T-cell (primary cell): ENCODE data around the gene CABCOCO1. TPM values are rescaled to one million over a fixed set of nuclear protein-coding genes. Genes with fewer than 3 reads are reported as not detected.

Source experiments
- ATAC-seq, 4 experiments: fragments of 200-7000 bp in 3 of 4; fragments of 150-1000 bp in 1 of 4; cut with Tn5 transposase; replicated peaks in 1 of 4; 1 replicate in 3 of 4; 2 replicates in 1 of 4; pipeline ENCODE4 v1.10.0; 2021; ENCODE audit warnings: moderate library complexity in 3 of 4, mild to moderate bottlenecking in 2 of 4, moderate number of reproducible peaks in 1 of 4
- CTCF ChIA-PET, 2 donors: fragments of 300-600 bp; sonication (Branson Sonifier 250); formaldehyde crosslinking; loops; one replicate each; lab custom pipeline; 2022; ENCODE audit warnings: antibody characterized with exemption in 2 of 2; lab: Charles Lee
- POLR2A ChIA-PET, 2 donors: fragments of 300-600 bp; sonication (Branson Sonifier 250); formaldehyde crosslinking; loops; one replicate each; lab custom pipeline; 2022; ENCODE audit warnings: antibody characterized with exemption in 2 of 2; lab: Charles Lee
- DNase-seq, 35 experiments: peaks; one replicate each; pipeline versions ENCODE4 v3.0.0 to v3.0.0-alpha.2; 2013 to 2023
- H3K27ac ChIP-seq: one replicate; pipeline ENCODE4 v1.5.1; 2013; ENCODE audit warnings: low read length
- H3K27me3 ChIP-seq, 2 experiments: replicated peaks in 1 of 2; 1 replicate in 1 of 2; 2 replicates in 1 of 2; pipeline versions ENCODE4 v1.6.1 to v1.7.0; 2013; ENCODE audit warnings: low read length in 1 of 2, mixed read lengths in 1 of 2; ENCODE audit not compliant: control insufficient read depth in 2 of 2, insufficient read depth in 2 of 2; ENCODE audit errors: extremely low read depth in 1 of 2
- H3K36me3 ChIP-seq, 2 donors: 1 replicate in 1 of 2; 2 replicates in 1 of 2; pipeline versions ENCODE4 v1.6.1 to v1.7.0; 2013; ENCODE audit warnings: low read length in 1 of 2; ENCODE audit not compliant: control insufficient read depth in 2 of 2, insufficient read depth in 1 of 2; ENCODE audit errors: extremely low read depth in 1 of 2
- H3K4me1 ChIP-seq, 2 experiments: 1 replicate in 1 of 2; 2 replicates in 1 of 2; pipeline versions ENCODE4 v1.6.1 to v1.7.0; 2013; ENCODE audit warnings: low read length in 2 of 2, mixed read lengths in 1 of 2; ENCODE audit not compliant: insufficient read depth in 2 of 2, control insufficient read depth in 1 of 2; ENCODE audit errors: extremely low read depth in 1 of 2
- H3K4me3 ChIP-seq, 2 donors: 1 replicate in 1 of 2; 2 replicates in 1 of 2; pipeline versions ENCODE4 v1.5.1 to v1.7.0; 2013; ENCODE audit warnings: mild to moderate bottlenecking in 2 of 2, low read length in 1 of 2, moderate library complexity in 1 of 2; ENCODE audit not compliant: control insufficient read depth in 1 of 2; ENCODE audit errors: extremely low read depth in 1 of 2
- H3K9me3 ChIP-seq: 2 replicates; pipeline ENCODE4 v1.7.0; 2013
- H3K27ac Mint-ChIP-seq, 2 donors: one replicate each; pipeline ENCODE4 v1.8.0; 2020 to 2021; ENCODE audit warnings: mild to moderate bottlenecking in 2 of 2, mixed read lengths in 2 of 2
- H3K27me3 Mint-ChIP-seq, 2 donors: one replicate each; pipeline ENCODE4 v1.8.0; 2021 to 2022; ENCODE audit warnings: mixed read lengths in 2 of 2
- H3K36me3 Mint-ChIP-seq: one replicate; pipeline ENCODE4 v1.8.0; 2021; ENCODE audit warnings: mixed read lengths
- H3K4me1 Mint-ChIP-seq, 3 donors: one replicate each; pipeline ENCODE4 v1.8.0; 2020 to 2022; ENCODE audit warnings: mixed read lengths in 3 of 3, mild to moderate bottlenecking in 1 of 3
- H3K4me3 Mint-ChIP-seq, 3 donors: one replicate each; pipeline ENCODE4 v1.8.0; 2020 to 2022; ENCODE audit warnings: mild to moderate bottlenecking in 3 of 3, mixed read lengths in 3 of 3, moderate library complexity in 3 of 3
- H3K9me3 Mint-ChIP-seq, 3 donors: one replicate each; pipeline ENCODE4 v1.8.0; 2020 to 2022; ENCODE audit warnings: mixed read lengths in 3 of 3
- WGBS: methylation state at CpG from one replicate; pipeline ENCODE4 v1.1.5; 2013; ENCODE audit warnings: missing lambda C conversion rate; ENCODE audit not compliant: insufficient coverage; 5-methylcytosine and 5-hydroxymethylcytosine counted together
- total RNA-seq, 35 experiments: library from RNA in 6 of 35; stranded (reverse) in 6 of 35; fragments of 120-200 nt in 1 of 35; gene quantifications; one replicate each; pipeline versions ENCODE4 v1.2.1 to v1.2.4 and lab custom pipeline; 2013 to 2026

Gene CABCOCO1
- total RNA-seq, 5 donors from 2014 or later (not counting 1 experiment from before 2014, with no cell fraction given) = not detected

GRCh38 chr10:61793760-61794703 lies 131.3 kb downstream of the CABCOCO1 start:
- ChIA-PET POLR2A (interaction anchor here in 1 of 2 donors (0.6 kb wide), 1 partner anchor 323 kb away, joined by 5 read pairs; no protein-coding TSS in a partner anchor), CTCF (interaction anchor here in 1 of 2 donors (0.7 kb wide), 2 partner anchors 62 to 1028 kb away, joined by 3 read pairs; no protein-coding TSS in a partner anchor)
- no peaks in the 10 kb centered on the region for H3K9me3 ChIP-seq
- H3K27ac ChIP-seq = no peak overlapping the region
- no peaks in the 10 kb centered on the region for H3K4me1 ChIP-seq
- no peaks in the 10 kb centered on the region for H3K27me3 ChIP-seq
- 80% methylated on average over 1 of the region's 5 CpGs for WGBS
- no peak for DNase-seq
- no peaks in the 10 kb centered on the region for H3K36me3 ChIP-seq
- no peaks in the 10 kb centered on the region for H3K36me3 Mint-ChIP-seq
- H3K4me3 ChIP-seq = no peak overlapping the region
- H3K4me3 Mint-ChIP-seq = no peak overlapping the region
- H3K27ac Mint-ChIP-seq = no peak overlapping the region
- H3K27me3 Mint-ChIP-seq = no peaks in the 10 kb centered on the region
- ATAC-seq = no peak
- peaks cover 0 to 2% (median 0%) of the 10 kb centered on the region in 3 donors for H3K4me1 Mint-ChIP-seq
- no peaks in the 10 kb centered on the region for H3K9me3 Mint-ChIP-seq

GRCh38 chr10:61795147-61795546 lies 132.4 kb downstream of the CABCOCO1 start:
- H3K4me3 Mint-ChIP-seq = no peak overlapping the region
- H3K4me1 ChIP-seq = no peaks in the 10 kb centered on the region
- peaks cover 0 to 2% (median 0%) of the 10 kb centered on the region in 3 donors for H3K4me1 Mint-ChIP-seq
- ATAC-seq = no peak
- DNase-seq = no peak
- ChIA-PET POLR2A (no interaction called here), CTCF (no interaction called here)
- H3K9me3 Mint-ChIP-seq = no peaks in the 10 kb centered on the region
- H3K36me3 Mint-ChIP-seq = no peaks in the 10 kb centered on the region
- H3K36me3 ChIP-seq = no peaks in the 10 kb centered on the region
- 100% methylated on average over 2 of the region's 2 CpGs for WGBS
- H3K27ac ChIP-seq = no peak overlapping the region
- no peaks in the 10 kb centered on the region for H3K9me3 ChIP-seq
- H3K27me3 ChIP-seq = no peaks in the 10 kb centered on the region
- no peak overlapping the region for H3K27ac Mint-ChIP-seq
- H3K27me3 Mint-ChIP-seq = no peaks in the 10 kb centered on the region
- H3K4me3 ChIP-seq = no peak overlapping the region

GRCh38 chr10:61795551-61795950 lies 132.8 kb downstream of the CABCOCO1 start:
- H3K27me3 ChIP-seq = no peaks in the 10 kb centered on the region
- no peaks in the 10 kb centered on the region for H3K4me1 ChIP-seq
- no peak overlapping the region for H3K4me3 ChIP-seq
- Mint-ChIP-seq H3K4me3 (no peak overlapping the region), H3K4me1 (peaks cover 0 to 2% (median 0%) of the 10 kb centered on the region in 3 donors), H3K27me3 (no peaks in the 10 kb centered on the region), H3K9me3 (no peaks in the 10 kb centered on the region), H3K27ac (no peak overlapping the region), H3K36me3 (no peaks in the 10 kb centered on the region)
- DNase-seq (no peak), ATAC-seq (no peak)
- no peak overlapping the region for H3K27ac ChIP-seq
- WGBS = 100% methylated on average over 3 of the region's 3 CpGs
- POLR2A ChIA-PET = interaction anchor here in 1 of 2 donors (0.5 kb wide), 1 partner anchor 1474 kb away, joined by 3 read pairs; no protein-coding TSS in a partner anchor
- CTCF ChIA-PET = no interaction called here
- no peaks in the 10 kb centered on the region for H3K36me3 ChIP-seq
- H3K9me3 ChIP-seq = no peaks in the 10 kb centered on the region

- no peak for ATAC-seq
- H3K36me3 ChIP-seq = no peaks in the 10 kb centered on the region
- no peak for DNase-seq
- no peak overlapping the region for H3K27ac ChIP-seq
- no CpG with 5 or more reads among the region's 1 CpG for WGBS
- Mint-ChIP-seq H3K27me3 (no peaks in the 10 kb centered on the region), H3K27ac (no peak overlapping the region), H3K4me3 (no peak overlapping the region), H3K4me1 (peaks cover 0 to 2% (median 0%) of the 10 kb centered on the region in 3 donors), H3K9me3 (no peaks in the 10 kb centered on the region), H3K36me3 (no peaks in the 10 kb centered on the region)
- H3K9me3 ChIP-seq = no peaks in the 10 kb centered on the region
- ChIA-PET POLR2A (no interaction called here), CTCF (interaction anchor here in 1 of 2 donors (0.7 kb wide), 1 partner anchor 172 kb away, joined by 4 read pairs; no protein-coding TSS in a partner anchor)
- H3K4me1 ChIP-seq = no peaks in the 10 kb centered on the region
- H3K4me3 ChIP-seq = no peak overlapping the region
- H3K27me3 ChIP-seq = no peaks in the 10 kb centered on the region
These were observed 134.1 kb downstream of the CABCOCO1 start for GRCh38 chr10:61796785-61797184.

- H3K27me3 Mint-ChIP-seq = no peaks in the 10 kb centered on the region
- Histone ChIP-seq H3K27ac (no peak overlapping the region), H3K9me3 (no peaks in the 10 kb centered on the region), H3K4me1 (no peaks in the 10 kb centered on the region), H3K4me3 (no peak overlapping the region), H3K27me3 (no peaks in the 10 kb centered on the region), H3K36me3 (no peaks in the 10 kb centered on the region)
- no peak overlapping the region for H3K4me3 Mint-ChIP-seq
- peaks cover 0 to under 1% (median 0%) of the 10 kb centered on the region in 3 donors for H3K4me1 Mint-ChIP-seq
- DNase-seq = no peak
- WGBS = 97% methylated on average over 7 of the region's 17 CpGs
- no peaks in the 10 kb centered on the region for H3K36me3 Mint-ChIP-seq
- CTCF ChIA-PET = interaction anchor here in 1 of 2 donors (1.7 kb wide), 1 partner anchor 12 kb away, joined by 3 read pairs; no protein-coding TSS in a partner anchor
- no peak overlapping the region for H3K27ac Mint-ChIP-seq
- H3K9me3 Mint-ChIP-seq = no peaks in the 10 kb centered on the region
- ATAC-seq = no peak
- POLR2A ChIA-PET = interaction anchor here in 1 of 2 donors (0.7 kb wide), 1 partner anchor 1541 kb away, joined by 3 read pairs; no protein-coding TSS in a partner anchor
These were observed 134.8 kb downstream of the CABCOCO1 start for GRCh38 chr10:61797304-61798153.

GRCh38 chr10:61798713-61799112 lies 136.0 kb downstream of the CABCOCO1 start:
- no peak for DNase-seq
- H3K27ac ChIP-seq = no peak overlapping the region
- POLR2A ChIA-PET = no interaction called here
- ATAC-seq = no peak
- no peaks in the 10 kb centered on the region for H3K36me3 ChIP-seq
- no peaks in the 10 kb centered on the region for H3K9me3 ChIP-seq
- H3K27ac Mint-ChIP-seq = no peak overlapping the region
- no peak overlapping the region for H3K4me3 Mint-ChIP-seq
- H3K36me3 Mint-ChIP-seq = no peaks in the 10 kb centered on the region
- H3K4me3 ChIP-seq = no peak overlapping the region
- no peaks in the 10 kb centered on the region for H3K4me1 Mint-ChIP-seq
- H3K27me3 ChIP-seq = no peaks in the 10 kb centered on the region
- CTCF ChIA-PET = interaction anchor here in 1 of 2 donors (1.7 kb wide), 1 partner anchor 11 kb away, joined by 3 read pairs; no protein-coding TSS in a partner anchor
- no peaks in the 10 kb centered on the region for H3K9me3 Mint-ChIP-seq
- H3K27me3 Mint-ChIP-seq = no peaks in the 10 kb centered on the region
- H3K4me1 ChIP-seq = no peaks in the 10 kb centered on the region
